H1 (cell line): Measurements from ENCODE around the gene WBP1. TPM values are rescaled to one million over a fixed set of nuclear protein-coding genes. Genes with fewer than 3 reads are reported as not detected.
"Not testable (repeated sequence)": the region's sequence is repeated elsewhere in the genome, so short reads cannot be mapped to it uniquely, and the experiment has no call there.

ENCODE experiments used
- CTCF ChIA-PET: fragments of 300-600 bp; sonication (Branson Sonifier 250); formaldehyde crosslinking; loops from one replicate; lab custom pipeline; 2021; ENCODE audit not compliant: partially characterized antibody; lab: Charles Lee
- POLR2A ChIA-PET: fragments of 300-600 bp; sonication (Branson Sonifier 250); formaldehyde crosslinking; loops from one replicate; lab custom pipeline; 2021; ENCODE audit warnings: inconsistent platforms; ENCODE audit not compliant: partially characterized antibody; lab: Charles Lee
- DNase-seq, 2 experiments: peaks; one replicate each; pipeline versions ENCODE4 v3.0.0 to v3.0.0-alpha.2; 2010 to 2022; ENCODE audit warnings: low spot score in 2 of 2, low read depth in 1 of 2, mixed read lengths in 1 of 2
- FAIRE-seq: peaks from 2 replicates; lab custom pipeline; 2011; peaks lifted over from hg19 to GRCh38; lab: Jason Lieb, UNC
- H2AFZ ChIP-seq: 2 replicates; pipeline ENCODE4 v1.8.1; 2012; ENCODE audit warnings: low read length, inconsistent platforms
- H2AK5ac ChIP-seq: 2 replicates; pipeline ENCODE4 v1.6.1; 2013; ENCODE audit warnings: low read depth, low read length
- H2BK120ac ChIP-seq: replicated peaks from 2 replicates; pipeline ENCODE3; 2013; ENCODE audit warnings: low read depth, low read length, inconsistent platforms
- H2BK12ac ChIP-seq: 2 replicates; pipeline ENCODE4 v1.6.1; 2013; ENCODE audit warnings: low read depth, low read length
- H2BK15ac ChIP-seq: 2 replicates; pipeline ENCODE4 v1.6.1; 2013; ENCODE audit warnings: low read length
- H2BK20ac ChIP-seq: 2 replicates; pipeline ENCODE4 v1.6.1; 2013; ENCODE audit warnings: low read length
- H2BK5ac ChIP-seq: 2 replicates; pipeline ENCODE4 v1.6.1; 2013; ENCODE audit warnings: low read depth, low read length
- H3K14ac ChIP-seq: 2 replicates; pipeline ENCODE4 v1.6.1; 2013; ENCODE audit warnings: inconsistent platforms; ENCODE audit not compliant: insufficient read length
- H3K18ac ChIP-seq: 2 replicates; pipeline ENCODE4 v1.6.1; 2013; ENCODE audit warnings: low read length; ENCODE audit errors: extremely low read depth
- H3K23ac ChIP-seq: 2 replicates; pipeline ENCODE4 v1.6.1; 2013; ENCODE audit warnings: inconsistent platforms; ENCODE audit not compliant: insufficient read length
- H3K23me2 ChIP-seq: 2 replicates; pipeline ENCODE4 v1.6.1; 2013; ENCODE audit warnings: low read depth, low read length
- H3K27ac ChIP-seq: 2 replicates; pipeline ENCODE4 v1.6.1; 2011; ENCODE audit warnings: low read depth, low read length, inconsistent platforms
- H3K27me3 ChIP-seq, 4 experiments: replicated peaks in 1 of 4; 1 replicate in 1 of 4; 2 replicates in 3 of 4; pipeline versions ENCODE4 v1.6.1 to v1.8.1; 2011 to 2013; ENCODE audit warnings: low read length in 3 of 4, mild to moderate bottlenecking in 3 of 4, inconsistent platforms in 2 of 4, mixed read lengths in 2 of 4, moderate library complexity in 1 of 4; ENCODE audit not compliant: control insufficient read depth in 3 of 4, insufficient read depth in 3 of 4; ENCODE audit errors: extremely low read depth in 1 of 4
- H3K36me3 ChIP-seq, 4 experiments: 2 replicates each; pipeline versions ENCODE4 v1.6.1 to v1.8.1; 2011 to 2013; ENCODE audit warnings: mild to moderate bottlenecking in 4 of 4, low read length in 3 of 4, moderate library complexity in 2 of 4, control low read depth in 1 of 4, inconsistent platforms in 1 of 4; ENCODE audit not compliant: insufficient read depth in 4 of 4, control insufficient read depth in 2 of 4
- H3K4ac ChIP-seq: replicated peaks from 2 replicates; pipeline ENCODE3; 2013; ENCODE audit warnings: low read length, low read depth, mixed read lengths, inconsistent platforms; ENCODE audit not compliant: insufficient read length
- H3K4me1 ChIP-seq, 4 experiments: replicated peaks in 1 of 4; 1 replicate in 1 of 4; 2 replicates in 3 of 4; pipeline versions ENCODE4 v1.6.1 to v1.8.1; 2011 to 2013; ENCODE audit warnings: low read length in 3 of 4, inconsistent platforms in 2 of 4, mixed read lengths in 1 of 4; ENCODE audit not compliant: insufficient read depth in 4 of 4, control insufficient read depth in 3 of 4
- H3K4me2 ChIP-seq, 2 experiments: 2 replicates each; pipeline versions ENCODE4 v1.6.1 to v1.8.1; 2011 to 2013; ENCODE audit warnings: low read depth in 2 of 2, low read length in 2 of 2, control low read depth in 1 of 2, inconsistent platforms in 1 of 2, mild to moderate bottlenecking in 1 of 2; ENCODE audit not compliant: insufficient read depth in 1 of 2
- H3K4me3 ChIP-seq, 4 experiments: fragments of 200-600, 300-600 bp in 1 of 4; sonication (generic), shearing (Covaris generic), sonication (Bioruptor Twin) in 1 of 4; 2 replicates each; pipeline versions ENCODE4 v1.5.1 to v1.8.1; 2011 to 2016; ENCODE audit warnings: low read length in 4 of 4, low read depth in 3 of 4, control low read depth in 2 of 4, inconsistent platforms in 2 of 4, mild to moderate bottlenecking in 2 of 4, mixed read lengths in 1 of 4, moderate library complexity in 1 of 4; ENCODE audit not compliant: insufficient read depth in 2 of 4; ENCODE audit errors: extremely low read depth in 1 of 4
- H3K56ac ChIP-seq: replicated peaks from 2 replicates; pipeline ENCODE3; 2013; ENCODE audit warnings: low read depth, mild to moderate bottlenecking, mixed read lengths, low read length, inconsistent platforms; ENCODE audit not compliant: insufficient read length
- H3K79me1 ChIP-seq: 2 replicates; pipeline ENCODE4 v1.6.1; 2013; ENCODE audit warnings: low read depth, low read length, control low read depth
- H3K79me2 ChIP-seq, 2 experiments: 2 replicates each; pipeline versions ENCODE4 v1.6.1 to v1.8.1; 2012 to 2013; ENCODE audit warnings: low read length in 2 of 2, mild to moderate bottlenecking in 2 of 2, inconsistent platforms in 1 of 2; ENCODE audit not compliant: insufficient read depth in 2 of 2, control insufficient read depth in 1 of 2
- H3K9ac ChIP-seq, 4 experiments: replicated peaks in 1 of 4; 1 replicate in 1 of 4; 2 replicates in 3 of 4; pipeline versions ENCODE4 v1.6.1 to v1.8.1; 2011 to 2013; ENCODE audit warnings: low read depth in 3 of 4, low read length in 3 of 4, control low read depth in 2 of 4, mild to moderate bottlenecking in 2 of 4, moderate library complexity in 2 of 4, inconsistent platforms in 1 of 4; ENCODE audit errors: extremely low read depth in 1 of 4
- H3K9me3 ChIP-seq, 2 experiments: 2 replicates each; pipeline versions ENCODE4 v1.6.1 to v1.8.1; 2012 to 2013; ENCODE audit warnings: mild to moderate bottlenecking in 2 of 2, moderate library complexity in 2 of 2, control low read depth in 1 of 2, inconsistent platforms in 1 of 2, low read depth in 1 of 2, low read length in 1 of 2, mixed read lengths in 1 of 2; ENCODE audit not compliant: insufficient read depth in 2 of 2
- H4K20me1 ChIP-seq, 2 experiments: replicated peaks in 1 of 2; 2 replicates each; pipeline versions ENCODE3 to v1.8.1; 2011 to 2013; ENCODE audit warnings: inconsistent platforms in 2 of 2, low read length in 2 of 2, mild to moderate bottlenecking in 1 of 2; ENCODE audit not compliant: insufficient read depth in 2 of 2, control insufficient read depth in 1 of 2
- H4K5ac ChIP-seq: 2 replicates; pipeline ENCODE4 v1.6.1; 2013; ENCODE audit warnings: low read length, low read depth, mixed read lengths, inconsistent platforms; ENCODE audit not compliant: insufficient read length
- H4K8ac ChIP-seq: 2 replicates; pipeline ENCODE4 v1.8.0; 2013; ENCODE audit warnings: mild to moderate bottlenecking, moderate library complexity, low read length, inconsistent platforms; ENCODE audit not compliant: insufficient read depth; ENCODE audit errors: extremely low read depth
- H4K91ac ChIP-seq: replicated peaks from 2 replicates; pipeline ENCODE3; 2013; ENCODE audit warnings: low read length, mixed read lengths, inconsistent platforms; ENCODE audit not compliant: insufficient read length
- WGBS, 2 experiments: shearing (Covaris generic) in 1 of 2; methylation state at CpG; one replicate each; pipeline versions ENCODE4 v1.1.6 to v1.1.7; 2013 to 2015; ENCODE audit warnings: low lambda C conversion rate in 2 of 2, mixed read lengths in 2 of 2, inconsistent platforms in 1 of 2, low coverage in 1 of 2, missing lambda C conversion rate in 1 of 2; ENCODE audit not compliant: insufficient replicate concordance in 2 of 2, insufficient coverage in 1 of 2, insufficient read length in 1 of 2; ENCODE audit errors: extremely low coverage in 1 of 2, missing lambda C conversion rate in 1 of 2; 5-methylcytosine and 5-hydroxymethylcytosine counted together
- polyA plus RNA-seq, 7 experiments: library from polyadenylated mRNA; depleted of rRNA in 3 of 7; stranded (reverse) in 5 of 7; unstranded in 2 of 7; fragments of >200 nt in 5 of 7; fragments of 200-250 nt in 2 of 7; gene quantifications; 1 replicate in 5 of 7; 2 replicates in 1 of 7; 4 replicates in 1 of 7; pipeline versions ENCODE4 v1.2.1 to v1.2.3, GENCODE V29; 2011 to 2013; ENCODE audit warnings: missing spikeins in 2 of 7, mixed read lengths in 2 of 7
- total RNA-seq: library from RNA; stranded (reverse); fragmentation: NEBNext Ultra II Directional; extraction: Animal tissue kit (Norgen Biotek cat#: 25700); gene quantifications from 2 replicates; pipeline ENCODE4 v1.2.1, GENCODE V29; 2021

The WBP1 gene
- total and polyA plus RNA-seq, 2 of the 8 experiments (the other 6 are each of a cell fraction or from before 2014, with no cell fraction given): 57.2 to 190 TPM

GRCh38 chr2:74470742-74471141 lies 12.5 kb downstream of the WBP1 start:
- H4K5ac ChIP-seq, H3K27me3 ChIP-seq, H2AK5ac ChIP-seq, H3K36me3 ChIP-seq, H3K79me1 ChIP-seq, H3K4me2 ChIP-seq, H3K14ac ChIP-seq, H4K8ac ChIP-seq, H2BK20ac ChIP-seq, H3K4me1 ChIP-seq, H2BK12ac ChIP-seq, H4K91ac ChIP-seq, H3K4me3 ChIP-seq, H3K9ac ChIP-seq, H2BK120ac ChIP-seq, H3K9me3 ChIP-seq, H3K18ac ChIP-seq, H4K20me1 ChIP-seq, H2AFZ ChIP-seq, FAIRE-seq, H3K79me2 ChIP-seq, H3K27ac ChIP-seq, H3K23ac ChIP-seq, H3K4ac ChIP-seq, H3K56ac ChIP-seq, H2BK5ac ChIP-seq, DNase-seq, H2BK15ac ChIP-seq: not testable (repeated sequence)
- POLR2A ChIA-PET: interaction anchor here (1.0 to 5.2 kb wide), 3 partner anchors 11 to 83 kb away, joined by 3 to 89 read pairs (median 43); partner anchors contain the start of genes CCDC142, INO80B, LOXL3 and TTC31
- WGBS, 2 experiments: 92% methylated on average over 12 of the region's 12 CpGs; no CpG with 5 or more reads in 1 of the 2 experiments
- H3K23me2 ChIP-seq: peaks cover 13% of the 10 kb centered on the region
- CTCF ChIA-PET: interaction anchor here (4.7 kb wide), 1 partner anchor 12 kb away, joined by 35 read pairs; the partner anchor contains the start of genes CCDC142 and TTC31
